Measurements from ENCODE around the gene ITGB3BP.
A peak's percentile ranks its signal among the peaks of the same experiment; 100 is the strongest.

Gene ITGB3BP

DNA sequence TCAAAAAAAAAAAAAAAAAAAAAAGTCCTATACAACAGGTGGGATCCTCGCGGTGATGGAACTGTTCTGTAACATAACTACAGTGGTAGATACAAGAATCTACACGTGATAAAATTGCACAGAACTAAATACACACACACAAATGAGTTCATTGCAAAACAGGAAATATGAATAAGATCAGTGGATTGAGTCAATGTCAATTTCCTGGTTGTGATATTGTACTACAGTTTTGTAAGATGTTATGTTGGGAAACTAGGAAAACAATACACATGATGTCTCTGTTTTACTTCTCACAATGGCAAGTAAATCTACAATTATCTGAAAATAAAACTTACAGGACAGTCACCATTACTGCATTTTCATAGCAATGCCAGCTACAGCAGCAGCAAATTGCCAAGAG, 59.8 kb downstream of the ITGB3BP start:
- POLR2A ChIA-PET, result no interaction called here

DNA sequence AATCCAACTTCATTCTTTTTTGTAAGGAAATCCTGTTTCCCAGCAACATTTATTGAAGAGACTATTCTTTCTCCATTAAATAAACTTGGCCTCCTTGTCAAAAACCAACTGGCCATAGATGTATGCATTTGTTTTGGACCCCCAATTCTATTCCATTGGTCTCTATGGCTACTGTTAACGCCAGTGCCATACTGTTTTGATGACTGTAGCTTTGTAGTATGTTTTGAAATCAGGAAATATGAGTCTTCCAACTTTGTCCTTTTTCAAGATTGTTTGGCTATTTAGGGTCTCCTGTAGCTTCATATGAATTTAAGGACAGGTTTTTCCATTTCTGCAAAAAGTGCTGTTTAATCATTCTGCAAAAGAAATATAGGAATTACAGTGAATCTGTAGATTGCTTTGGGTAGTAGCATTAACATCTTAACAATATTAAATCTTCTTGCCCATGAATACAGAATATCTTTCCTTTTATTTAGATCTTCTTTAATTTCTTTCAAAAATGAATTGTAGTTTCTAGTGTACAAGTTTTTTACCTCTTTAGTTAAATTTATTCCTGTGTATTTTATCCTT, 61.3 kb downstream of the ITGB3BP start:
- ChIA-PET CTCF (interaction anchor here (0.8 kb wide), 1 partner anchor 622 kb away, joined by 3 read pairs; no protein-coding TSS in a partner anchor), POLR2A (no interaction called here)
- Histone ChIP-seq H3K4me3 (ENCODE audit: low read depth, low read length) (no peak overlapping the region), H3K4me1 (ENCODE audit: control insufficient read depth, insufficient read depth, low read length) (no peaks in the 10 kb centered on the region), H3K27ac (ENCODE audit: extremely low read depth, low read depth, low read length) (no peak overlapping the region), H3K36me3 (ENCODE audit: control insufficient read depth in 2 of 2, insufficient read depth in 1 of 2, low read length in 2 of 2) (peaks cover 3% of the 10 kb centered on the region in 2 experiments; a peak in 2 of 3 replicates), H3K9me3 (ENCODE audit: control insufficient read depth, insufficient read depth, low read depth, low read length) (peaks cover 3% of the 10 kb centered on the region)
- TF ChIP-seq SETDB1 (IDR thresholded peaks at IDR 0.05; ENCODE audit: insufficient read length, low read length) (peak; percentile 87), ZNF112 (tag by site-specific recombination; IDR thresholded peaks at IDR 0.05) (no peak), ZNF677 (tag by site-specific recombination; IDR thresholded peaks at IDR 0.05) (no peak), ZNF843 (tag by site-specific recombination; IDR thresholded peaks at IDR 0.05) (no peak), ZNF626 (tag by site-specific recombination; IDR thresholded peaks at IDR 0.05) (0 out of 2 replicates have a peak, but pooled peaks have one; percentile 47), ZNF416 (tag by site-specific recombination; IDR thresholded peaks at IDR 0.05) (no peak), ZSCAN23 (tag by site-specific recombination; IDR thresholded peaks at IDR 0.05) (no peak), TRIM28 (IDR thresholded peaks at IDR 0.05; ENCODE audit: borderline replicate concordance, low read length) (peak; percentile 65; the same call in 1 of the 2 replicates), EGR2 (tag by site-specific recombination; IDR thresholded peaks at IDR 0.05; ENCODE audit: low read depth) (no peak)
- TF ChIP-seq, protein P1, sequence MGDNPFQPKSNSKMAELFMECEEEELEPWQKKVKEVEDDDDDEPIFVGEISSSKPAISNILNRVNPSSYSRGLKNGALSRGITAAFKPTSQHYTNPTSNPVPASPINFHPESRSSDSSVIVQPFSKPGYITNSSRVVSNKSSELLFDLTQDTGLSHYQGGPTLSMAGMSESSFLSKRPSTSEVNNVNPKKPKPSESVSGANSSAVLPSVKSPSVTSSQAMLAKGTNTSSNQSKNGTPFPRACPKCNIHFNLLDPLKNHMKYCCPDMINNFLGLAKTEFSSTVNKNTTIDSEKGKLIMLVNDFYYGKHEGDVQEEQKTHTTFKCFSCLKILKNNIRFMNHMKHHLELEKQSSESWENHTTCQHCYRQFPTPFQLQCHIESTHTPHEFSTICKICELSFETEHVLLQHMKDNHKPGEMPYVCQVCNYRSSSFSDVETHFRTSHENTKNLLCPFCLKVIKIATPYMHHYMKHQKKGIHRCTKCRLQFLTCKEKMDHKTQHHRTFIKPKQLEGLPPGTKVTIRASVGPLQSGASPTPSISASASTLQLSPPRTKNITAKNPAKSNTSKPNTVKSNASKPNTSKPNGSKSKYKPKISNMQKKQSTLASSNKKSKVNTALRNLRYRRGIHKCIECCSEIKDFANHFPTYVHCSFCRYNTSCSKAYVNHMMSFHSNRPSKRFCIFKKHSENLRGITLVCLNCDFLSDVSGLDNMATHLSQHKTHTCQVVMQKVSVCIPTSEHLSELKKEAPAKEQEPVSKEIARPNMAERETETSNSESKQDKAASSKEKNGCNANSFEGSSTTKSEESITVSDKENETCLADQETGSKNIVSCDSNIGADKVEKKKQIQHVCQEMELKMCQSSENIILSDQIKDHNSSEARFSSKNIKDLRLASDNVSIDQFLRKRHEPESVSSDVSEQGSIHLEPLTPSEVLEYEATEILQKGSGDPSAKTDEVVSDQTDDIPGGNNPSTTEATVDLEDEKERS (tag by site-specific recombination; IDR thresholded peaks at IDR 0.05), result peak; percentile 93

More for the DNA sequence above, 59.8 kb downstream of the ITGB3BP start:
- CTCF ChIA-PET, result no interaction called here
- no peak for TF ChIP-seq ZNF624 (tag by site-specific recombination; IDR thresholded peaks at IDR 0.05)
- Histone ChIP-seq H3K36me3 (ENCODE audit: control insufficient read depth in 2 of 2, insufficient read depth in 1 of 2, low read length in 2 of 2) (peaks cover 3% of the 10 kb centered on the region in 2 experiments; a peak in 2 of 3 replicates), H3K27ac (ENCODE audit: extremely low read depth, low read depth, low read length) (no peak overlapping the region), H3K4me3 (ENCODE audit: low read depth, low read length) (no peak overlapping the region), H3K9me3 (ENCODE audit: control insufficient read depth, insufficient read depth, low read depth, low read length) (peaks cover 3% of the 10 kb centered on the region), H3K4me1 (ENCODE audit: control insufficient read depth, insufficient read depth, low read length) (no peaks in the 10 kb centered on the region)

DNA sequence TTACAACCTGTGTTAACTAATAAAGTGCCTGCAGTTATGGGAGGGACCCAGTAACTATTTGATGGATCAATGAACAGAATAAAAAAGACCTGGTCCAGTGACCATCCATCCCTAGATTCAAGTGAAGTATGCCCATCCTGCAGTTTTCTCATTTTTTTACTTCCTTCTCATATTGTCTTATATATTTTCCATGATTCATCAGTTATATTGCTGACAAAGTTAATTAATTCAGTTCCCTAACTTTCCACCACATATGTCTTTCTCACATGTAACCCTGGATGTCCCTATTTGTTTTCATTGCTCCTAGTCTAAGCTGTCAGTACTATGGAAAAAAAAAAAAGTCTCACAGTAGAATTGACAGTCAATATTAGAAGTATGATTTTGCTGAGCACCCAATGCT, 64.3 kb downstream of the ITGB3BP start:
- ChIA-PET POLR2A (no interaction called here), CTCF (interaction anchor here (0.8 kb wide), 1 partner anchor 13 kb away, joined by 6 read pairs; no protein-coding TSS in a partner anchor)
- H3K4me3 ChIP-seq (ENCODE audit: low read depth, low read length), result no peak overlapping the region

More for the DNA sequence above, 64.3 kb downstream of the ITGB3BP start:
- TF ChIP-seq, protein P2, sequence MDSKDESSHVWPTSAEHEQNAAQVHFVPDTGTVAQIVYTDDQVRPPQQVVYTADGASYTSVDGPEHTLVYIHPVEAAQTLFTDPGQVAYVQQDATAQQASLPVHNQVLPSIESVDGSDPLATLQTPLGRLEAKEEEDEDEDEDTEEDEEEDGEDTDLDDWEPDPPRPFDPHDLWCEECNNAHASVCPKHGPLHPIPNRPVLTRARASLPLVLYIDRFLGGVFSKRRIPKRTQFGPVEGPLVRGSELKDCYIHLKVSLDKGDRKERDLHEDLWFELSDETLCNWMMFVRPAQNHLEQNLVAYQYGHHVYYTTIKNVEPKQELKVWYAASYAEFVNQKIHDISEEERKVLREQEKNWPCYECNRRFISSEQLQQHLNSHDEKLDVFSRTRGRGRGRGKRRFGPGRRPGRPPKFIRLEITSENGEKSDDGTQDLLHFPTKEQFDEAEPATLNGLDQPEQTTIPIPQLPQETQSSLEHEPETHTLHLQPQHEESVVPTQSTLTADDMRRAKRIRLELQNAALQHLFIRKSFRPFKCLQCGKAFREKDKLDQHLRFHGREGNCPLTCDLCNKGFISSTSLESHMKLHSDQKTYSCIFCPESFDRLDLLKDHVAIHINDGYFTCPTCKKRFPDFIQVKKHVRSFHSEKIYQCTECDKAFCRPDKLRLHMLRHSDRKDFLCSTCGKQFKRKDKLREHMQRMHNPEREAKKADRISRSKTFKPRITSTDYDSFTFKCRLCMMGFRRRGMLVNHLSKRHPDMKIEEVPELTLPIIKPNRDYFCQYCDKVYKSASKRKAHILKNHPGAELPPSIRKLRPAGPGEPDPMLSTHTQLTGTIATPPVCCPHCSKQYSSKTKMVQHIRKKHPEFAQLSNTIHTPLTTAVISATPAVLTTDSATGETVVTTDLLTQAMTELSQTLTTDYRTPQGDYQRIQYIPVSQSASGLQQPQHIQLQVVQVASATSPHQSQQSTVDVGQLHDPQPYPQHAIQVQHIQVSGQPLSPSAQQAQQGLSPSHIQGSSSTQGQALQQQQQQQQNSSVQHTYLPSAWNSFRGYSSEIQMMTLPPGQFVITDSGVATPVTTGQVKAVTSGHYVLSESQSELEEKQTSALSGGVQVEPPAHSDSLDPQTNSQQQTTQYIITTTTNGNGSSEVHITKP (tag by site-specific recombination; IDR thresholded peaks at IDR 0.05), result no peak
- TF ChIP-seq ZNF610 (tag by site-specific recombination; IDR thresholded peaks at IDR 0.05; ENCODE audit: borderline replicate concordance), result no peak
- no peak for TF ChIP-seq SCRT1 (tag by site-specific recombination; IDR thresholded peaks at IDR 0.05; ENCODE audit: borderline replicate concordance)
- no peak for TF ChIP-seq ZNF629 (tag by site-specific recombination; IDR thresholded peaks at IDR 0.05)
- peaks cover 3% of the 10 kb centered on the region for H3K9me3 ChIP-seq (ENCODE audit: control insufficient read depth, insufficient read depth, low read depth, low read length)
- no peak overlapping the region for H3K27ac ChIP-seq (ENCODE audit: extremely low read depth, low read depth, low read length)
- peaks cover 3% of the 10 kb centered on the region in 2 experiments; a peak in 2 of 3 replicates for H3K36me3 ChIP-seq (ENCODE audit: control insufficient read depth in 2 of 2, insufficient read depth in 1 of 2, low read length in 2 of 2)
- H3K4me1 ChIP-seq (ENCODE audit: control insufficient read depth, insufficient read depth, low read length), result no peaks in the 10 kb centered on the region

Measured in HEK293 (cell line).